Fibroblast of lung (primary cell): ENCODE data around the gene GNL3L.

ENCODE experiments used
- CTCF ChIP-seq, 2 donors: IDR thresholded peaks in 1 of 2; conservative IDR thresholded peaks in 1 of 2; 1 replicate in 1 of 2; 2 replicates in 1 of 2; pipeline ENCODE4 v1.5.1; 2011 to 2012; ENCODE audit warnings: low read length in 2 of 2, control low read depth in 1 of 2, inconsistent platforms in 1 of 2, low read depth in 1 of 2, mild to moderate bottlenecking in 1 of 2
- EZH2 ChIP-seq: IDR thresholded peaks from 2 replicates; pipeline ENCODE4 v1.5.1; 2012; ENCODE audit warnings: low read length, control low read depth, mild to moderate bottlenecking; ENCODE audit errors: missing control alignments

GRCh38 chrX:54550821-54551220 lies 20.8 kb downstream of the GNL3L start:
- TF ChIP-seq CTCF (conservative IDR thresholded peaks at IDR 0.05 in 1 of 2, IDR thresholded peaks at IDR 0.05 in 1 of 2; ENCODE audit: low read depth in 1 of 2, low read length in 2 of 2): no peak
- TF ChIP-seq EZH2: no peak
